AG09309 (cell line): ENCODE results near the gene UQCC3.
"Not testable (repeated sequence)": the region's sequence is repeated elsewhere in the genome, so short reads cannot be mapped to it uniquely, and the experiment has no call there.

Source experiments
- DNase-seq: peaks from one replicate; pipeline ENCODE4 v3.0.0-alpha.2; 2010; ENCODE audit warnings: low read depth
- H3K4me3 ChIP-seq: 2 replicates; pipeline ENCODE4 v1.5.1; 2011; ENCODE audit warnings: mild to moderate bottlenecking, low read depth, low read length, moderate library complexity; ENCODE audit not compliant: control insufficient read depth
- CTCF ChIP-seq: IDR thresholded peaks from 2 replicates; pipeline ENCODE4 v1.5.1; 2011; ENCODE audit warnings: mild to moderate bottlenecking, low read depth, low read length, inconsistent platforms; ENCODE audit not compliant: insufficient read depth, control insufficient read depth; ENCODE audit errors: missing control alignments

The UQCC3 gene

GRCh38 chr11:62687508-62688396 lies 16.3 kb downstream of the UQCC3 start:
- DNase-seq = no peak
- H3K4me3 ChIP-seq = no peak overlapping the region
- TF ChIP-seq CTCF = no peak

GRCh38 chr11:62688491-62688890 lies 17.0 kb downstream of the UQCC3 start:
- no peak for DNase-seq
- no peak for TF ChIP-seq CTCF
- H3K4me3 ChIP-seq = no peak overlapping the region

- H3K4me3 ChIP-seq = 0 out of 2 replicates have a peak within 1 kb of the TSS, but pooled peaks have one; percentile 0
- peak; percentile 91 for DNase-seq
- TF ChIP-seq CTCF = peak; percentile 3
These were observed 18.1 kb downstream of the UQCC3 start, which contains the start of gene LRRN4CL for GRCh38 chr11:62689421-62690183. TSS of gene LRRN4CL (minus strand) at chr11:62689530. CDS start at chr11:62688508, 1,022 bp downstream.

- not testable (repeated sequence) for DNase-seq, H3K4me3 ChIP-seq
These were observed 22.2 kb downstream of the UQCC3 start for GRCh38 chr11:62693624-62694023.

GRCh38 chr11:62694455-62695167 lies 23.1 kb downstream of the UQCC3 start:
- H3K4me3 ChIP-seq = no peak overlapping the region

GRCh38 chr11:62702246-62702645 lies 30.8 kb downstream of the UQCC3 start:
- no peak for TF ChIP-seq CTCF
- no peak for DNase-seq

More at GRCh38 chr11:62694455-62695167, 23.1 kb downstream of the UQCC3 start:
- no peak for DNase-seq
- TF ChIP-seq CTCF = peak; percentile 81

GRCh38 chr11:62703921-62704320 lies 32.4 kb downstream of the UQCC3 start:
- not testable (repeated sequence) for H3K4me3 ChIP-seq, DNase-seq

More at GRCh38 chr11:62702246-62702645, 30.8 kb downstream of the UQCC3 start:
- H3K4me3 ChIP-seq = no peak overlapping the region
